ENCODE measurements around the gene SLC38A4. TPM values are rescaled to one million over a fixed set of nuclear protein-coding genes. Genes with fewer than 3 reads are reported as not detected.

SLC38A4 gene
- total RNA-seq (2022; extraction: Qiagen RNA extraction; ENCODE audit: low read depth) = 0.06 to 0.07 TPM (median 0.06 TPM) in 3 of 5 replicates, not detected in the others

GRCh38 chr12:46825591-46826414, at the start of gene SLC38A4:
TSS of gene SLC38A4 (minus strand) at chr12:46825997. CDS start at chr12:46793071, 32,926 bp downstream.

